ENCODE results near the gene CFHR1. TPM values are rescaled to one million over a fixed set of nuclear protein-coding genes. Genes with fewer than 3 reads are reported as not detected.

CFHR1 gene
- total and polyA plus RNA-seq, 2 of the 13 experiments (the other 11 are each of a cell fraction or from before 2014, with no cell fraction given) = not detected

- TF ChIP-seq ZNF670 (CRISPR knock-in tag; IDR thresholded peaks at IDR 0.05; ENCODE audit: borderline replicate concordance) = no peak
- no peak for TF ChIP-seq AFF4 (CRISPR knock-in tag; IDR thresholded peaks at IDR 0.05)
- no peak for TF ChIP-seq ZNF432 (CRISPR knock-in tag; IDR thresholded peaks at IDR 0.05; ENCODE audit: borderline replicate concordance)
- TF ChIP-seq NR3C1 (CRISPR knock-in tag; IDR thresholded peaks at IDR 0.05) = no peak
- TF ChIP-seq IKZF4 (CRISPR knock-in tag; IDR thresholded peaks at IDR 0.05; ENCODE audit: borderline replicate concordance, low read depth, not compliant biosample characterization) = no peak
These were observed 53.9 kb downstream of the CFHR1 start (continued) for GRCh38 chr1:196873385-196873784.

- Histone ChIP-seq H3K9me3 (ENCODE audit: low read length) (no peaks in the 10 kb centered on the region), H4K20me1 (ENCODE audit: insufficient read depth, low read length) (no peaks in the 10 kb centered on the region), H2AFZ (ENCODE audit: low read length) (no peak overlapping the region), H3K27ac (ENCODE audit: extremely low read length, insufficient read depth, low read length) (no peak overlapping the region), H3K4me2 (ENCODE audit: low read depth, low read length) (no peak overlapping the region), H3K36me3 (replicated peaks in 1 of 2; ENCODE audit: control insufficient read depth in 1 of 2, insufficient read depth in 2 of 2, low read length in 2 of 2) (no peaks in the 10 kb centered on the region), H3K9ac (ENCODE audit: insufficient read depth, low read depth, low read length) (no peak overlapping the region), H3K4me1 (ENCODE audit: insufficient read depth, low read length) (no peaks in the 10 kb centered on the region), H3K79me2 (ENCODE audit: insufficient read depth, low read length) (no peaks in the 10 kb centered on the region), H3K4me3 (replicated peaks in 1 of 3; ENCODE audit: insufficient read depth in 1 of 3, low read depth in 2 of 3, low read length in 3 of 3) (no peak overlapping the region), H3K27me3 (ENCODE audit: control insufficient read depth in 1 of 2, insufficient read depth in 2 of 2, low read length in 2 of 2) (peaks cover 0 to 4% of the 10 kb centered on the region in 2 experiments; a peak in 1 of 5 replicates)
- no peak for FAIRE-seq
- in situ Hi-C loops (cut with HindIII; ENCODE audit: extremely low pct_ligation_motif_present, low pct_unique_long_range_greater_than_20kb) (no loop called here), intact Hi-C loops (cut with micrococcal nuclease; ENCODE audit: unreplicated experiment) (no loop called here)
- no TSS peak for BruUV-seq (replicated peaks)
- TF ChIP-seq SETDB1 (CRISPR knock-in tag; IDR thresholded peaks at IDR 0.05; ENCODE audit: borderline replicate concordance) (no peak), ARID2 (CRISPR knock-in tag; IDR thresholded peaks at IDR 0.05; ENCODE audit: borderline replicate concordance) (no peak), MAFK (conservative IDR thresholded peaks at IDR 0.05 in 1 of 2, IDR thresholded peaks at IDR 0.05 in 1 of 2; ENCODE audit: low read length in 2 of 2) (peak; percentile 34 to 68; a peak in 1 of 4 replicates), MAFF (IDR thresholded peaks at IDR 0.05; ENCODE audit: low read depth, low read length) (peak; percentile 55; the same call in 1 of the 2 replicates), E2F2 (CRISPR knock-in tag; IDR thresholded peaks at IDR 0.05; ENCODE audit: borderline replicate concordance) (no peak)
- ATAC-seq = no peak
- 54% methylated on average over 3 of the region's 3 CpGs for WGBS (ENCODE audit: low lambda C conversion rate)
- no peak for DNase-seq (ENCODE audit: low spot score)
- ChIA-PET POLR2A (no interaction called here), CTCF (ENCODE audit: low intra/inter-chr PET ratio, low total read pairs) (no interaction called here)
These were observed 56.4 kb downstream of the CFHR1 start for GRCh38 chr1:196875935-196876334.

All from HepG2 (cell line).